HuH-7.5 (cell line): ENCODE data around the gene ALKAL2.

Experiments
- DNase-seq: peaks from one replicate; pipeline ENCODE4 v3.0.0; 2011; ENCODE audit warnings: low spot score

ALKAL2 gene

DNA sequence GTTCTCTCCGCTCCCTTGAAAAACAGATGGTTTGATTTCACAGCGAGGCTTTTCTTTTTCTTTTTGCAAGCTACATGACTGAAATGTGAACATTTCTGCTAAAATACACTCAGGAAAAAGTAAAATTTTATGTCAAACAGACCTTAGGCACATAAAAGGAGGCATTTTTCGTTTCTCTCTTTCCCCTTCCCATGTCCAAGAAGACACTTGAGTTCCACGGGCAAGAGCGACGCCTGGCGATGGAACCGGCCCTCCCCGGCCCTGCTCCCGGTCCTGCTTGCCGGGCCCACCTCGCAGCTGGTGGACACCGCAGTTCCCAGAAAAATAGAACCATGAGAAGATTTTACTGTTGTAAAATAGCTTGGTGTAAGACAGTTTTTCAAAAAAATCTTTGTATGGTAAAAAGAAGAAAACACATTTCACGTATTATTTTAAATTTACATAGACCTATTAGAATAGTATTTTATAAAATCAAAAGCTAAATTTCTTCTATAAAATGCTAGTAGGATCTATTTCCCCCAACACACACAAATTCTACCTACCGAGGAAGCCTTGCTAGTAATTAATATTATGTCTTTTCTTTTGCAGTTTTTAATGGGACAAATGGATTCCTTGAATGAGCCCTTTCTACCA is 2.3 kb upstream of the ALKAL2 start:
- DNase-seq: peak; percentile 70

- DNase-seq: no peak
Observed at GRCh38 chr2:289362-290089, 1.6 kb upstream of the ALKAL2 start.

DNA sequence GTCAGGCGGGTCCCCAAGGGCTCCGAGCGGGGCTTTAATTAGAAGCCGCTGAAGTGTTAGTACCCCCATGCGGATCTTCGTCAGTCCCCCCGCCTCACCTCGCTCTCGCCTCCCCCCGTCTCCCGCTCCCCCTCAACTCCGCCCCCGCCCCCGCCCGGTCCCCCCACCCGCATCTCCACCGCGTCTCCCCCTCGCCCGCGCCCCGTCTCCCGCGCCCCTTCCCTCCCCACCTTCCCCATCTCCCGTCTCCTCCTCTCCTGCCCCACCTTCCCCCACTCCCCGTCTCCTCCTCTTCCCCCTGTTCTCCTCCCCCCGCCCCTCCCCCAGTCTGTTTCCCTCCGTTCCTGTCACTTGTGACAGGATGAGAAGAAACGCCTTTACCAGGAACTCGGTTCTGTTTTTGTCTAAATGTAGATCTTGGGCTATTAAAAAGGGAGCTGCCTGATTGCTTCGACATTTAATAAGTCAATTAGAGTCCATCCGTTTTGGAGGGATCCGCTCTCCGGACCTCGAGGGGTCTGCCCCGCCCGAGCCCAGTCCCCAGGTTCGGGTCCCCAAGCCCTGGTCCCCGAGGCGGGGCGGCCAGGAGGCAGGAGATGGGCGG is 969 bp upstream of the ALKAL2 start:
- peak; percentile 23 for DNase-seq

GRCh38 chr2:287471-287885 is 413 bp downstream of the ALKAL2 start:
- DNase-seq: peak; percentile 57

GRCh38 chr2:286774-287392 is 1.0 kb downstream of the ALKAL2 start:
- peak; percentile 15 for DNase-seq

GRCh38 chr2:286035-286434 is 1.9 kb downstream of the ALKAL2 start:
- no peak for DNase-seq

DNA sequence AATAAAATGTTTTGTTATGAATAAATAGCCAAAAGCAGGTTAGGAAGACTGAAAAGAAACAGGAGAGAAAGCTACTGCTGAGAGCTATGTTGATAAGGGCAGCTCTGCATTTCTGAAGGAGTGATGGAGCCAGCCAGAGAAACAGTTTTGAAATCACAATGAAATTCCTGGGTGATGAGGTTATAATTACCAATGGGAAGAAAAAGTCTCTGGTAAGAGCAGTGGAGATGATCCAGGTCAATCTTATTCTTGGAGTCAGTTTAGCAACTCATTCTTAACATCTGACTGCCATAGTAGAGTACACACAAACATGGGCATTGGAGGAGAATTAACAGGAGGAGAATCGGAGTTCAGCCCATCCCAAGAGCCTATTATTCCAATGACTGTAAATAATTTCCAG is 2.4 kb downstream of the ALKAL2 start:
- no peak for DNase-seq

DNA sequence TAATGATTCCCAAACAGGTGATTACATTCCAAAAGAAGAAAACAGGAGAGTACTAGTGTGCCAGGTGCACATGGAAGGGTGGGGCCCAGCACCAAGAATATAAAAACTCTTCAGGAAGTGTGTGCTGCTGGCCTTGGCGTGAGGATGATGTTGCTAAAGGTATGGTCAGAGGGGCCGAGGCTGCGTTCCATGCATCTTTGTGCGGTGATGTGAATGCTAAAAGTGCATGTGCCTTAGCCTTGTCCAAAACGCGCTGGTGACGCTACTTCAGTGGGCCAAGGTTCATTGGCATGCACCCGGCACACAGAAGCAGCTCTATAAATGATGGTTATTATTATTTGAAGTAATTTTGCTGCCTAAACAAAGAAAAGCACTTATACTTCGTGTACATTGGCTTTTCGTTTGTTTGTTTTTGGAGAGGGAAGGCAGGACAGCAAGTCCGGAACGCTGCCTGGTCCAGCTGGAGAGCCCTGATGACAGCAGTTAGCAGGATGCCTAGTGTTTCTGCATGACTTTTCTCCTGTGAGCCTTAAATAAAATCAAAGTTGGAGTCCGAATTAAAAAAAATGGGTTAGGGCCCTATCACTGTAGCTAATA is 2.9 kb downstream of the ALKAL2 start:
- DNase-seq: no peak

DNA sequence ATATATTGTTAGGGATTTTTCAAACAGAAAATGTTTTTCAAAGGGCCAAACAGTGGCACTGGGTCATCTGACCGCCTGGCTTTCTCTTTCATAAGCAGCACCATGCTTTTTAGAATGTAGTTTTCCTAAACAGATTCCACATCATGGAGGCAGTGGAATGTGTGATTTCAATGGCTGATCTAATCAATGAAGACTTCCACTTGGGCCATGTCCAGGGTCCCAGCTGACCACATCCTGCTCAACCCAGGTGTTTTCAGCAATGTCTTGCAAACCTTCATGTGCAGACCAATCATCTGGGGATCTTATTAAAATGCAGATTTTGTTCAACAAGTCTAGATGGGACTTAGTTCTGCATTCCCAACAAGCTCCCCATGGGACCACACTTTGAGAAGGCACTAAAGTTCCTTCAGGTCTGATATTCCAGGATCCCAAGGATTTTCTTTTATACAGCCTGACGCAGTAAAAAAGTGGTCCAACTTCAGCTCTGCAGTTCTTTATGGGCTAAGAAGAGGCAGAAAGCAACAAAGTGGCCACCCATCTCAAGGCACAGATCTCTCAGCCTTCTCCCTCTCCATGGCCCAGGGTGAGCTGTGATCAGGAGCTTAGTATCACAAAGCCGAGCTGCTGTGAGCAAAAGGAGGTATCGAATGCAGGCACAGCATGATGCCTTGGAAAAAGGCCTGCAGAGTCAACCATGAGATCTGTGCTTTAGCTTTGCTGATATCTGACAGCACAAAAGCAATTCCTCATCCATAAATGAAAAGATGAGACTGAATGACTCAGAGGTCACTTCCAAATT is 3.7 kb downstream of the ALKAL2 start:
- DNase-seq: no peak

- no peak for DNase-seq
Observed at GRCh38 chr2:282371-283263, 5.3 kb downstream of the ALKAL2 start.

- no peak for DNase-seq
Observed at GRCh38 chr2:281381-281780, 6.5 kb downstream of the ALKAL2 start.

GRCh38 chr2:280650-281110 is 7.2 kb downstream of the ALKAL2 start:
- DNase-seq: no peak

DNA sequence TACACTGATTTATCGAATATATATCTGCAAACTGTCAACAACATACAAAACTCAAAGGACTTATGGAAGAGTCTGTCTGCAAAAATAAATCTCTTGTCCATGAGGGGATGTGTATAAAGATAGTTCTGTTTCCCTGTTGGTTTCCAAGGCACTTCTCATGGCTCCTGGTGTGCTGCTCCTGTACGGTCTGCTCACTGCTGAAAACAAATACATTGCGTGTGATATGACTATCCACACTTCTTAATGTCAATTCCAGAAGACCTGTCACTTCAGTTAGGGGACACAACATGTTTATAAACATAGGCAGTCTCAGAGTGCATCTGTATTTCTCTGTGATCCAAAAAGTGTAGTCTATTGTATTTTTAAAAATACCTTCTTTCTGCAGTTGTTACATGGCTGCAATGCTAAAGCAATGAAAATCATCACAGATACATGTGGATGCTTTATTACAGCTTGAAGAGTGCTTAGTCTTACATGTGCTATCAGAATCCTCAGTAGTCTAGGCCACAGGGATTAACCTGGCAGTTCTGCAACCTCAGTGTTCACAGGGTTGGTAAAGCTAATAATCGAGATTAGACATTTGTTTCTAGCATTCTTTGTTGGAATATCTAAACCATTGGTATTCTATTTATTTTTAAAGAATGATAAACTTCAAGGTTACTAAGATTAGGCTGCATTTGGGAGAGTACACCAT is 7.8 kb downstream of the ALKAL2 start:
- DNase-seq: no peak

GRCh38 chr2:279366-279765 is 8.5 kb downstream of the ALKAL2 start:
- no peak for DNase-seq

DNA sequence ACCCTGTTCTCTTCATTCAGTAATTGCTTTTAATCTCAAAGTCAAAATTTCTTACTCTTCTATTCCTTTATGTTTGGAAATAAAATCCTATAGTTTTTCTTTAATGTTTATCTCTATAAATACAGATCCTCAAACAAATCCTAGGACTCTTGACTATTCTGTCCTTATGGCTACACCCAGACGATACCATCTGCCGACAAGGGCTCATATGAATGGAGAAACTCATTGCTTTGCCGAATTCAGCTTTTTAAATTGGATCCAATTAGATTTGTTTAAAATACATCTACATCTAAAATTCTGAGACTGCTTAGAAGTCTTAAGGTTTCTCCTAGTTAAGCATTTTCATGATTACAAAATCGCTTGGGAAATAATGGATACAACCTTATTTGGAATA is 9.0 kb downstream of the ALKAL2 start:
- DNase-seq: no peak

DNA sequence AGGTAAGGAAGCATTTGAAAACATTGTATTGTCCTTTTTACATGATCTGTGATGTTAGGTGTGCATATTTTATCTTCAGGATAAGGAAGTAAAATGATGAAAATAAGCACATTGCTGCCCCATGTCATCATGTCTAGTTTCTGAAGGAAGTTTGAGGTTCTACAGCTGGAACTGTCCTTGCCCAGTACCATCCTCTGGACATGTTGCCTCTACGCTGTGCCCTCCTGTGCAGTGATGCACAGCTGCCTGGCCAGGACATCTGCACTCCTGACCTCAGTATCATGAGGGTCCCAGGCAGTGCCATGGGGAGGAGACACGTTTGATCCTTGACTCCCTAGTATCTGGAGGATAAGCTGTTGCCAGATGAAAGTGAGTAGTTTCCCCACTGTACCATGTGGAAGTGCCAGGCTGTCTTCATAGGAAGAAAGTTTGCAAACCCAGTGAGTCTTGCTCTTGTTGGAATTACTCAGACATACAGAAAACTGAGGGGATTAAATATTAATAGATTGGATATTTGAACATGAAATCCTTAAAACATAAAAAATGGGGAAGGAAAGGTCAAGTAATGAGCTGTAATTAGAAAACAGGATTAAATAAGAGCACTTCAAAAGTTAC is 9.5 kb downstream of the ALKAL2 start:
- DNase-seq: no peak

GRCh38 chr2:275466-275865 is 12.4 kb downstream of the ALKAL2 start:
- DNase-seq: no peak

DNA sequence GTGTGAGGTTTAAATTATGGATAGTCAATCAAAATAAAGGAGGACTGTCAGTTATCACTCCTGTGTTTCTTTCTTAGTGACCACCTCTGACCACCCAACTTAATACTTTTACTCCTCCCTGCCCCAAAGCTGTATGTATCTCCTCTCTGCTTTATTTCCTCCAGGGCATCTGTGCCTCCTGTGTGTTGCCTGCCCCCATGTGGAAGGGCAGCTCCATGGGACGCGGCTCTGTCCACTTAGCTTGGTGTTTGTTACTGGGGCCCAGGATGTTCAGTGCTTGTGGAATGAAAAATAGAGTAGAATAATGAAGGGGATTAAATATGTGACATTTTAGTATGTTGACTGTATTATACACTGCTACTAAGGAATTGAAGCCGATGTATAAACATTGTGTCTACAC is 13.4 kb downstream of the ALKAL2 start:
- no peak for DNase-seq

GRCh38 chr2:273333-273732 is 14.6 kb downstream of the ALKAL2 start:
- DNase-seq: no peak

GRCh38 chr2:271917-272316 is 16.0 kb downstream of the ALKAL2 start:
- DNase-seq: no peak
